HCT116 (cell line): ENCODE data around the gene PRKAR1A. TPM values are rescaled to one million over a fixed set of nuclear protein-coding genes. Genes with fewer than 3 reads are reported as not detected.

Experiments
- ATAC-seq: fragments of 200-7000 bp; cut with Tn5 transposase; 2 replicates; pipeline ENCODE4 v1.9.1; 2020; ENCODE audit warnings: mild to moderate bottlenecking, moderate library complexity
- BruUV-seq: library from RNA; stranded (reverse); fragments of 400-500 nt; replicated peaks from 2 replicates; lab custom pipeline; 2021; lab: Mats Ljungman, UMichigan
- CTCF ChIA-PET: fragments of 300-600 bp; sonication (Branson Sonifier 250); formaldehyde crosslinking; loops from one replicate; lab custom pipeline; 2021; ENCODE audit warnings: antibody characterized with exemption; lab: Charles Lee
- POLR2A ChIA-PET: fragments of 300-600, 350-600 bp; sonication (Branson Sonifier 250); formaldehyde crosslinking; loops from one replicate; lab custom pipeline; 2021; ENCODE audit warnings: antibody characterized with exemption; lab: Charles Lee
- RAD21 ChIA-PET, 2 experiments: fragments of 300-600 bp; sonication (Branson Sonifier 250); formaldehyde crosslinking; loops; one replicate each; lab custom pipeline; 2023; ENCODE audit warnings: low total read pairs in 2 of 2; ENCODE audit not compliant: uncharacterized antibody in 2 of 2, unreplicated experiment in 2 of 2, low non-redundant PET in 1 of 2; lab: Charles Lee
- DNase-seq: peaks from one replicate; pipeline ENCODE4 v3.0.0-alpha.2; 2010; ENCODE audit warnings: low read depth, low spot score
- H2AFZ ChIP-seq: fragments of 200-600 bp; shearing (Covaris generic), sonication (generic); 2 replicates; pipeline ENCODE4 v1.6.1; 2017; ENCODE audit warnings: low read depth, mixed run types, mixed read lengths, antibody characterized with exemption, low read length; ENCODE audit not compliant: poor library complexity, severe bottlenecking
- H3K27ac ChIP-seq: 2 replicates; pipeline ENCODE4 v1.5.1; 2012; ENCODE audit warnings: low read depth, low read length
- H3K27me3 ChIP-seq: fragments of 200-600 bp; sonication (generic); 2 replicates; pipeline ENCODE4 v1.6.1; 2016; ENCODE audit warnings: mixed run types, low read length, mixed read lengths; ENCODE audit not compliant: insufficient read depth
- H3K36me3 ChIP-seq, 2 experiments: fragments of 200-500 bp in 1 of 2; fragments of 200-600 bp in 1 of 2; sonication (Bioruptor generic) in 1 of 2; sonication (generic) in 1 of 2; 2 replicates each; pipeline versions ENCODE4 v1.5.1 to v1.6.1; 2014 to 2016; ENCODE audit warnings: low read length in 2 of 2, inconsistent platforms in 1 of 2, mixed read lengths in 1 of 2, mixed run types in 1 of 2; ENCODE audit not compliant: insufficient read depth in 2 of 2, control insufficient read depth in 1 of 2
- H3K4me1 ChIP-seq, 2 experiments: fragments of 200-600 bp in 1 of 2; sonication (generic) in 1 of 2; 2 replicates each; pipeline versions ENCODE4 v1.5.1 to v1.6.1; 2012 to 2017; ENCODE audit warnings: low read length in 2 of 2, inconsistent platforms in 1 of 2, mild to moderate bottlenecking in 1 of 2, mixed read lengths in 1 of 2, mixed run types in 1 of 2, moderate library complexity in 1 of 2; ENCODE audit not compliant: insufficient read depth in 2 of 2, control insufficient read depth in 1 of 2
- H3K4me2 ChIP-seq: fragments of 200-600 bp; sonication (generic); 2 replicates; pipeline ENCODE4 v1.6.1; 2017; ENCODE audit warnings: mixed run types, low read length, mixed read lengths
- H3K4me3 ChIP-seq, 2 experiments: fragments of 200-600 bp in 1 of 2; sonication (generic) in 1 of 2; replicated peaks in 1 of 2; 2 replicates each; pipeline ENCODE4 v1.5.1; 2011 to 2016; ENCODE audit warnings: low read length in 2 of 2, control low read depth in 1 of 2, low read depth in 1 of 2, mild to moderate bottlenecking in 1 of 2, mixed read lengths in 1 of 2, mixed run types in 1 of 2
- H3K79me2 ChIP-seq: fragments of 200-600 bp; sonication (generic); 2 replicates; pipeline ENCODE4 v1.6.1; 2017; ENCODE audit warnings: mild to moderate bottlenecking, mixed run types, low read length, moderate library complexity, mixed read lengths; ENCODE audit not compliant: insufficient read depth
- H3K9ac ChIP-seq: fragments of 200-600 bp; sonication (generic); 2 replicates; pipeline ENCODE4 v1.6.1; 2016; ENCODE audit warnings: low read length, mixed read lengths
- H3K9me2 ChIP-seq: fragments of 200-600 bp; sonication (generic), shearing (Covaris generic); 2 replicates; pipeline ENCODE4 v1.6.1; 2017; ENCODE audit warnings: mixed run types, mild to moderate bottlenecking, moderate library complexity; ENCODE audit not compliant: insufficient read depth
- H3K9me3 ChIP-seq, 2 experiments: fragments of 200-500 bp in 1 of 2; fragments of 200-600 bp in 1 of 2; sonication (Bioruptor generic) in 1 of 2; sonication (generic) in 1 of 2; 2 replicates each; pipeline ENCODE4 v1.6.1; 2014 to 2017; ENCODE audit warnings: low read length in 2 of 2, mixed read lengths in 2 of 2, inconsistent platforms in 1 of 2, low read depth in 1 of 2, mild to moderate bottlenecking in 1 of 2, mixed run types in 1 of 2, moderate library complexity in 1 of 2; ENCODE audit not compliant: control insufficient read depth in 1 of 2, insufficient read depth in 1 of 2
- H4K20me1 ChIP-seq: fragments of 200-600 bp; sonication (generic), shearing (Covaris generic); 2 replicates; pipeline ENCODE4 v1.6.1; 2017; ENCODE audit warnings: mixed run types, mild to moderate bottlenecking, moderate library complexity; ENCODE audit not compliant: insufficient read depth
- EGR1 ChIP-seq: IDR thresholded peaks from 2 replicates; pipeline ENCODE4 v1.6.1; 2012; ENCODE audit warnings: low read depth
- ELF1 ChIP-seq: IDR thresholded peaks from 2 replicates; pipeline ENCODE4 v1.6.1; 2012; ENCODE audit warnings: low read depth, borderline replicate concordance
- EZH2 ChIP-seq: fragments of 200-600 bp; sonication (generic); IDR thresholded peaks from 2 replicates; pipeline ENCODE4 v1.6.1; 2017; ENCODE audit warnings: antibody characterized with exemption, mixed run types
- EZH2phosphoT487 ChIP-seq: fragments of 200-600 bp; IDR thresholded peaks from 2 replicates; pipeline ENCODE4 v1.6.1; 2018; ENCODE audit warnings: antibody characterized with exemption, borderline replicate concordance
- FOSL1 ChIP-seq: IDR thresholded peaks from 2 replicates; pipeline ENCODE4 v1.6.1; 2012; ENCODE audit warnings: low read depth
- JUND ChIP-seq: IDR thresholded peaks from 2 replicates; pipeline ENCODE4 v1.6.1; 2012
- POLR2AphosphoS5 ChIP-seq: IDR thresholded peaks from 2 replicates; pipeline ENCODE4 v1.6.1; 2011; ENCODE audit warnings: mild to moderate bottlenecking, low read depth, low read length, moderate library complexity
- RAD21 ChIP-seq: IDR thresholded peaks from 2 replicates; pipeline ENCODE4 v1.6.1; 2012; ENCODE audit warnings: low read depth, mild to moderate bottlenecking
- SIN3A ChIP-seq: IDR thresholded peaks from 2 replicates; pipeline ENCODE4 v1.6.1; 2012; ENCODE audit warnings: low read depth
- SP1 ChIP-seq: IDR thresholded peaks from 2 replicates; pipeline ENCODE4 v1.6.1; 2012; ENCODE audit warnings: low read depth
- SRF ChIP-seq: IDR thresholded peaks from 2 replicates; pipeline ENCODE4 v1.6.1; 2012; ENCODE audit warnings: low read depth
- TCF7L2 ChIP-seq: IDR thresholded peaks from 2 replicates; pipeline ENCODE4 v1.7.0; 2011; ENCODE audit warnings: borderline replicate concordance, inconsistent platforms; ENCODE audit not compliant: insufficient read depth, insufficient read length; ENCODE audit errors: extremely low read depth
- YY1 ChIP-seq: IDR thresholded peaks from 2 replicates; pipeline ENCODE4 v1.6.1; 2011; ENCODE audit warnings: low read length, low read depth, moderate library complexity, mild to moderate bottlenecking; ENCODE audit not compliant: insufficient replicate concordance; ENCODE audit errors: extremely low read depth
- ZBTB33 ChIP-seq: IDR thresholded peaks from 2 replicates; pipeline ENCODE4 v1.6.1; 2011; ENCODE audit warnings: mild to moderate bottlenecking, low read length, moderate library complexity; ENCODE audit not compliant: insufficient replicate concordance; ENCODE audit errors: extremely low read depth
- ZFX ChIP-seq: fragments of 450-650 bp; IDR thresholded peaks from 2 replicates; pipeline ENCODE4 v1.6.1; 2017
- ZNF274 ChIP-seq: fragments of 200-500 bp; sonication (Bioruptor generic); IDR thresholded peaks from 2 replicates; pipeline ENCODE4 v1.6.1; 2014; ENCODE audit warnings: mild to moderate bottlenecking, low read depth, low read length, inconsistent platforms
- intact Hi-C: fragments of 100-400 bp; cut with micrococcal nuclease; formaldehyde crosslinking; loops from 2 replicates; pipeline ENCODE4 v1.10.0; 2022
- total RNA-seq: library from RNA; stranded (reverse); gene quantifications from one replicate; pipeline ENCODE4 v1.2.1, GENCODE V29; 2021; ENCODE audit not compliant: unreplicated experiment

Gene PRKAR1A
- total RNA-seq, 1 experiment from 2014 or later = 295 TPM

GRCh38 chr17:68526548-68526947, 14.3 kb downstream of the PRKAR1A start (continued):
- TF ChIP-seq YY1 (no peak), EGR1 (no peak), ELF1 (no peak), SP1 (no peak)
- TF ChIP-seq, all 23 proteins: peak for 0

GRCh38 chr17:68527314-68527713, 15.1 kb downstream of the PRKAR1A start:
- intact Hi-C loops = no loop called here
- H2AFZ ChIP-seq = no peak overlapping the region
- no peak for DNase-seq
- no peak overlapping the region for H3K4me2 ChIP-seq
- no peak for TF ChIP-seq FOSL1
- no peak for TF ChIP-seq ELF1
- TF ChIP-seq EZH2phosphoT487 = no peak
- no peak for TF ChIP-seq JUND
- no peak for TF ChIP-seq ZFX
- TF ChIP-seq YY1 = no peak
- no peak for TF ChIP-seq TCF7L2
- no peak for TF ChIP-seq ZNF274
- no peak for TF ChIP-seq ZBTB33
- TF ChIP-seq RAD21 = no peak
- TF ChIP-seq SIN3A = no peak
- no peak for TF ChIP-seq EZH2
- no peak for TF ChIP-seq POLR2AphosphoS5
- no peak for TF ChIP-seq SP1
- no peak for TF ChIP-seq SRF
- no peaks in the 10 kb centered on the region for H3K4me1 ChIP-seq
- POLR2A ChIA-PET = no interaction called here
- no peak overlapping the region for H3K4me3 ChIP-seq
- no peak overlapping the region for H3K9ac ChIP-seq
- H3K36me3 ChIP-seq = peaks cover 72 to 94% of the 10 kb centered on the region in 2 experiments
- RAD21 ChIA-PET = no interaction called here
- no peaks in the 10 kb centered on the region for H3K9me2 ChIP-seq
- H3K9me3 ChIP-seq = no peaks in the 10 kb centered on the region
- no peaks in the 10 kb centered on the region for H3K27me3 ChIP-seq
- peaks cover 9% of the 10 kb centered on the region for H3K79me2 ChIP-seq
- H4K20me1 ChIP-seq = peaks cover 8% of the 10 kb centered on the region; the same call in 1 of the 2 replicates
- CTCF ChIA-PET = interaction anchor here (1.2 kb wide), 1 partner anchor 214 kb away, joined by 3 read pairs; no protein-coding TSS in a partner anchor
- BruUV-seq = no TSS peak
- no peak for ATAC-seq
- H3K27ac ChIP-seq = no peak overlapping the region
